ENCODE results near the gene LRFN5. TPM values are rescaled to one million over a fixed set of nuclear protein-coding genes. Genes with fewer than 3 reads are reported as not detected.

Gene LRFN5
- total RNA-seq, 1 experiment from 2014 or later: not detected

- no peaks in the 10 kb centered on the region for H3K36me3 ChIP-seq (ENCODE audit: control insufficient read depth in 1 of 2, insufficient read depth in 2 of 2, low read length in 2 of 2)
- H3K27ac ChIP-seq (ENCODE audit: low read depth, low read length): no peak overlapping the region
- H3K9me3 ChIP-seq (ENCODE audit: control insufficient read depth in 1 of 2, insufficient read depth in 1 of 2, low read depth in 1 of 2, low read length in 2 of 2): peaks cover 0 to 6% of the 10 kb centered on the region in 2 experiments; a peak in 1 of 4 replicates
- no peak overlapping the region for H3K4me3 ChIP-seq (replicated peaks in 1 of 2; ENCODE audit: low read depth in 1 of 2, low read length in 2 of 2)
- RAD21 ChIA-PET (ENCODE audit: low non-redundant PET in 1 of 2, low total read pairs in 2 of 2, uncharacterized antibody in 2 of 2, unreplicated experiment in 2 of 2): no interaction called here
- CTCF ChIA-PET: no interaction called here
- no peak overlapping the region for H2AFZ ChIP-seq (ENCODE audit: low read depth, low read length, poor library complexity, severe bottlenecking)
- intact Hi-C loops (cut with micrococcal nuclease): no loop called here
- DNase-seq (ENCODE audit: low read depth, low spot score) (no peak), ATAC-seq (no peak)
- TF ChIP-seq ZNF274 (IDR thresholded peaks at IDR 0.05; ENCODE audit: low read depth, low read length) (no peak), EGR1 (IDR thresholded peaks at IDR 0.05; ENCODE audit: low read depth) (no peak), POLR2AphosphoS5 (IDR thresholded peaks at IDR 0.05; ENCODE audit: low read depth, low read length) (no peak), FOSL1 (IDR thresholded peaks at IDR 0.05; ENCODE audit: low read depth) (no peak), ZBTB33 (IDR thresholded peaks at IDR 0.05; ENCODE audit: extremely low read depth, insufficient replicate concordance, low read length) (no peak), SIN3A (IDR thresholded peaks at IDR 0.05; ENCODE audit: low read depth) (no peak), POLR2A (IDR thresholded peaks at IDR 0.05; ENCODE audit: borderline replicate concordance, extremely low read depth, insufficient read depth, insufficient read length) (no peak), SP1 (IDR thresholded peaks at IDR 0.05; ENCODE audit: low read depth) (no peak), MAX (IDR thresholded peaks at IDR 0.05) (no peak), TCF7L2 (IDR thresholded peaks at IDR 0.05; ENCODE audit: borderline replicate concordance, extremely low read depth, insufficient read depth, insufficient read length) (no peak)
- H3K27me3 ChIP-seq (ENCODE audit: insufficient read depth, low read length): no peaks in the 10 kb centered on the region
- H4K20me1 ChIP-seq (ENCODE audit: insufficient read depth): no peaks in the 10 kb centered on the region; the same call in 1 of the 2 replicates
- H3K4me2 ChIP-seq (ENCODE audit: low read length): no peak overlapping the region
- BruUV-seq (replicated peaks): no TSS peak
- no peaks in the 10 kb centered on the region for H3K9me2 ChIP-seq (ENCODE audit: insufficient read depth)
- no peaks in the 10 kb centered on the region for H3K4me1 ChIP-seq (ENCODE audit: control insufficient read depth in 1 of 2, insufficient read depth in 2 of 2, low read length in 2 of 2)
- no peak overlapping the region for H3K9ac ChIP-seq (ENCODE audit: low read length)
- POLR2A ChIA-PET: no interaction called here
- no peaks in the 10 kb centered on the region for H3K79me2 ChIP-seq (ENCODE audit: insufficient read depth, low read length)
Observed at GRCh38 chr14:41865894-41866293, 259.2 kb downstream of the LRFN5 start.

Measured in HCT116 (cell line).